Transverse colon (tissue), 4 donors: ENCODE results near the gene STXBP1.

Source experiments
- CTCF ChIP-seq, 5 experiments: fragments of 200-600 bp in 3 of 5; fragments of 450-650 bp in 2 of 5; sonication (generic) in 3 of 5; IDR thresholded peaks; 1 replicate in 2 of 5; 2 replicates in 3 of 5; pipeline ENCODE4 v1.5.1; 2016 to 2017; ENCODE audit warnings: antibody characterized with exemption in 5 of 5, inconsistent platforms in 3 of 5, mild to moderate bottlenecking in 2 of 5, moderate library complexity in 1 of 5
- EP300 ChIP-seq: sonication (generic); formaldehyde crosslinking; IDR thresholded peaks from one replicate; pipeline ENCODE4 v1.6.1; 2017; ENCODE audit warnings: antibody characterized with exemption, low read depth
- POLR2A ChIP-seq: fragments of 450-650 bp; IDR thresholded peaks from one replicate; pipeline ENCODE4 v1.6.1; 2016; ENCODE audit warnings: antibody characterized with exemption, mild to moderate bottlenecking, moderate library complexity
- POLR2AphosphoS5 ChIP-seq, 3 donors: sonication (generic); formaldehyde crosslinking; IDR thresholded peaks; one replicate each; pipeline ENCODE4 v1.6.1; 2016; ENCODE audit warnings: antibody characterized with exemption in 3 of 3

DNA sequence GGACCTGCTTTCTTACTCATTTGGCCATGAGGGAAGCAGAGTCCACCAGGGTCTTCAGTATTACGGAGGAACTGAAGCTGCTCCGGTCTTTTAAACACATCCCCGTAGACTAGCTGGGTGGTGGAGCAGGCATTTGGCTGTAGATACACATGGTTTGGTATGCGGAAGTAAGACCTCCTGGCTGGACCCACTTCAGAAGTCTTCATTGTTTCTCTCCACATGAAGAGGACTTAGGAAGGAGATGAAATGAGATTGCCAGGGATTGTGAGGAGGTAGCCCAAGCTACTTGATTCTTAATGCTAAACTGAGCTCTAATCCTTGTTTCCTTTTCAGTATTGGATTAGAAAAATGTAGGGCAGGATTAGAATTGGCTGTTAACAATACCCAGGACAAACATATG, 32.9 kb downstream of the STXBP1 start:
- TF ChIP-seq CTCF (IDR thresholded peaks at IDR 0.05) (no peak), POLR2AphosphoS5 (IDR thresholded peaks at IDR 0.05) (no peak), POLR2A (no peak), EP300 (no peak)
